HG03432 (cell line): ENCODE data around the gene ZBTB7C.

Source experiments
- ATAC-seq: cut with Tn5 transposase; IDR thresholded peaks from one replicate; pipeline ENCODE4 v1.9.1; 2021; ENCODE audit warnings: mild to moderate bottlenecking, moderate library complexity; ENCODE audit not compliant: unreplicated experiment

The ZBTB7C gene

GRCh38 chr18:47983946-47984345 is 425.2 kb downstream of the ZBTB7C start:
- no peak for ATAC-seq

DNA sequence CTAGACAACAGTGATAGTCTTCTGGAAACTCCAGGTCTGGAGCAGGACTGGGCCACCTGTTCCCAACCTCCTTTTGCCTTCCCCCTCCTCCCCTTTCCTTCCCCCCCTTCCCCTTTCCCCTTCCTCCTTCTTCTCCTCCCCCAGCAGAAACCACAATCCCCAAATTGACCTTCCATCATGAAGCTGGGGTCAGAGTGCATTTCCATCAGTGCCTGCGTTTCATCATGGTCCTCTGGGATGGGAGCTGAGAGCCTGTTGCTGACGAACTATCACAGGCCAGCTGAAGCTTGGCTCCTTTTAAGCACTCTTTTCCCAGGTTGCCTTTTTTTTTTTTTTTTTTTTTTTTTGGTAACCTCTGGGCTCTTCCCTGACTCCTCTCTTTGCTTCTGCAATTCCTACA is 426.1 kb downstream of the ZBTB7C start:
- ATAC-seq = no peak

- no peak for ATAC-seq
These were observed 427.4 kb downstream of the ZBTB7C start for GRCh38 chr18:47981830-47982229.

DNA sequence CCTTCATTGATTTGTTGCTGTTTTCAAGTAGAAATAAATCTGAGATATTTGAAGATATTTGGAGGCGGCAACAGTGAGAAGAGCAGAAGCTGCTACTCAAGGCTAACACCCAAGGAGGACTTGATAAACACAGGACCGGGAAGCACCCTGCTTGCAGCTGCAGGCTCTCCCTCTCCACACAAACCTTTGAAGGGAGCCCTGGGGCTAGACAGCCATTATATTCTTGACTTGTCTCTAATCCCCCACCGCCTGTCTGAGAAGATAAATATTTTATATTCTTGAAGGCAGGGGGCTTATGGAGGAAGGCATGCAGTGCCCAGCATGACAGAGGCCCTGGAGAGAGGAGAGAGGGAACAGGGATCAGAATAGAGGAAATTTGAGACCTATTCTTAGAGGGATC is 427.9 kb downstream of the ZBTB7C start:
- ATAC-seq = no peak

DNA sequence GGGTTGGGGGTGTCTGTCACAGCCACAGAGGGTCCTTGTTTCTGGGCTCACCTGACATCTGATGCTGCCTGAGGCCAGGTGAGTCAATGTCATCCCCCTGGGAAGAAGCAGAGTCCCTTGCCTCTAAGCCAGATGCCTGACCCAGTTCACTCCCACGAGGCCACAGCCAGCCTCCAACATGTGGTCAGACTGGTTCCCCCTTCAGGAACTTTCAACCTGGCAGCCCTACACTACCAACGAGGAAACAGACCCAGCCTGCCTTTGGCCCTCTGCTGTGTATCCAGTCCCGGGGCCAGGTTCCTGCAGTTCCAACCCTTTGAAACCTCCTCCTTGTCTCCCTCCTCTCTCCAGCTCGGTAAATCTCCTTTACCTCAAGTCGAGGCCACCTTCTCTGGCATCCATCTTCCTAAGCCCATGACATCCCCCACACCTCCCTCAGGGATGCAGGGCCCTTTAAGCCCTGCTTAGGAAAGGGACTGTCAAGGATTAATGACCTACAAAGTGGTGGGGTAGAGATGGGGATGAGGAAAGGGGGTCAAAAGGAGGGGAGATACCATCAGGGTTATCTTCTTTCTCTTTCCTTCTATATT is 429.5 kb downstream of the ZBTB7C start:
- ATAC-seq = no peak

DNA sequence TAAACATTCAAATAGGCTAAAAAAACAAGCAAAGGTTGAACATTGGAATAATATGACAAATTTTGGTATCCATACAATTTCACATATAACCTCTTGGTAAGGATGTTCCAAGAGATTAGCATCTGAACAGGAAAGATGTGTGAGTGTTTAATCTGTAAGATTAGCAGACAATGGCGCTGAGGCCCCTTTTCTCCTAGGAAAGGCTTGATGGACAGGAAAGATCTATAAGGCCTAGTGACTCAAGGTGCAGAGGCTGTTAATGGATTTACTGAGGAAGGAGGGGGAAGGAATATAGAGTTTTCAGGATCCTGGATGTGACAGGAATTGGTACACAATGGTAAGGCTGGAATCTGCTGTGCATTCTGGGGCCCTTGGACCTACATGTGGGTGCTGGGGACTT is 430.6 kb downstream of the ZBTB7C start:
- no peak for ATAC-seq

DNA sequence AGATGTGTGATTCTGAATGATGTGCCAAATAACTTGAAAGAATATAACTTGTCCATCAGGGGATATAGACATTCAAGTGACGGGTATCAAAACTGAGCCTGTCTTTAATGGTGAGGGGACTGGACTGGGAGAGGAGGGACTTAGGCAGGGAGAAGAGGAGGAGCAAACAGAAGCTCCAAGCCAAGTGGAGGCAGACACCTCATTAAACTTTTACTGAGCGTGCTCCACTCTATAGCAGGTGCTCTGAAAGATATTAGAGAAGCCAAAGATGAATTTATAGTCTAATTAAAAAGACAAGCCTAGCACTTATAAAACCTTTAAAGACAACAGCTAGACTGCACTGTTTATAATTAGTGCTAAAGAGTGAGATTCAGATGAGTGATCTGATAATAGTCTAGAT is 431.0 kb downstream of the ZBTB7C start:
- ATAC-seq = no peak
